WTC11 (cell line): Measurements from ENCODE around the gene MET.

Experiments used
- CREB1 ChIP-seq: sonication (generic); formaldehyde crosslinking; IDR thresholded peaks from 2 replicates; pipeline ENCODE4 v1.8.0; 2023; ENCODE audit warnings: mild to moderate bottlenecking, missing genetic modification reagents
- CREM ChIP-seq: sonication (generic); formaldehyde crosslinking; IDR thresholded peaks from 2 replicates; pipeline ENCODE4 v1.8.1; 2022; ENCODE audit warnings: mild to moderate bottlenecking, missing genetic modification reagents, moderate library complexity
- E2F1 ChIP-seq: sonication (generic); formaldehyde crosslinking; IDR thresholded peaks from 2 replicates; pipeline ENCODE4 v1.8.0; 2022; ENCODE audit warnings: mild to moderate bottlenecking, missing genetic modification reagents
- FOXK1 ChIP-seq: sonication (generic); formaldehyde crosslinking; IDR thresholded peaks from 2 replicates; pipeline ENCODE4 v1.8.0; 2022; ENCODE audit warnings: mild to moderate bottlenecking, moderate library complexity, missing genetic modification reagents
- GTF2I ChIP-seq: fragments of 250-450 bp; sonication (Bioruptor Pico); conservative IDR thresholded peaks from 2 replicates; pipeline ENCODE4 v1.4.0; 2021; ENCODE audit warnings: mild to moderate bottlenecking
- MAX ChIP-seq: sonication (generic); formaldehyde crosslinking; IDR thresholded peaks from 2 replicates; pipeline ENCODE4 v1.8.0; 2022; ENCODE audit warnings: mild to moderate bottlenecking, missing genetic modification reagents
- SP1 ChIP-seq: sonication (generic); formaldehyde crosslinking; conservative IDR thresholded peaks from 2 replicates; pipeline ENCODE4 v1.8.1; 2022; ENCODE audit warnings: missing genetic modification reagents
- ZNF138 ChIP-seq: sonication (generic); formaldehyde crosslinking; conservative IDR thresholded peaks from 2 replicates; pipeline ENCODE4 v1.8.1; 2022; ENCODE audit warnings: mild to moderate bottlenecking, moderate library complexity, missing genetic modification reagents
- ZNF263 ChIP-seq: sonication (generic); formaldehyde crosslinking; IDR thresholded peaks from 2 replicates; pipeline ENCODE4 v1.8.1; 2022; ENCODE audit warnings: low read depth, mild to moderate bottlenecking, moderate library complexity, missing genetic modification reagents
- ZNF512 ChIP-seq: sonication (generic); formaldehyde crosslinking; IDR thresholded peaks from 2 replicates; pipeline ENCODE4 v1.8.1; 2022; ENCODE audit warnings: missing genetic modification reagents, borderline replicate concordance
- TF ChIP-seq, protein P1 (sequence below): sonication (generic); formaldehyde crosslinking; IDR thresholded peaks from 2 replicates; pipeline ENCODE4 v1.8.0; 2023; ENCODE audit warnings: mild to moderate bottlenecking, missing genetic modification reagents
- TF ChIP-seq, protein P2 (sequence below): fragments of 200-600 bp; IDR thresholded peaks from 2 replicates; pipeline ENCODE4 v1.8.0; 2022; ENCODE audit warnings: antibody characterized with exemption
- TF ChIP-seq, protein P3 (sequence below): sonication (generic); formaldehyde crosslinking; IDR thresholded peaks from 2 replicates; pipeline ENCODE4 v1.8.1; 2023; ENCODE audit warnings: mild to moderate bottlenecking, missing genetic modification reagents

DNA sequence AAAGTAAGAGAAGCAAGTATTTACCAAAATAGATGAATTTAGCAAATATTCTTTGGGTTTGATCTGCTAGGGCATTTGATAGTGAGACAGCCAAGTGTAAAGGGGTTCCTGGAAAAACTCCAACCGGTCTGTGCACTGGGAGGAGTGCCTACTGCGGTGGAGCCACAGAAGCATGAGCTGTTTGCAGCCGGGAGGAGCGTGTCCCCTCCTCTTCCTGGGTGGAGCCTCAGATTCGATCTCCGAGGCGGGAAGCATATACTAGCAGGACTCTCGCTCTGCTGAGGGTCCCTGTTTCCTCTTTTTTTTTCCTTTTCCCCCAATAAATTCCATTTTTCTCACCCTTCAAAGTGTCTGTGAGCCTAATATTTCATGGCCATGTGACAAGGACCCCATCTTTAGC lies 45.1 kb upstream of the MET start:
- TF ChIP-seq, protein P1, sequence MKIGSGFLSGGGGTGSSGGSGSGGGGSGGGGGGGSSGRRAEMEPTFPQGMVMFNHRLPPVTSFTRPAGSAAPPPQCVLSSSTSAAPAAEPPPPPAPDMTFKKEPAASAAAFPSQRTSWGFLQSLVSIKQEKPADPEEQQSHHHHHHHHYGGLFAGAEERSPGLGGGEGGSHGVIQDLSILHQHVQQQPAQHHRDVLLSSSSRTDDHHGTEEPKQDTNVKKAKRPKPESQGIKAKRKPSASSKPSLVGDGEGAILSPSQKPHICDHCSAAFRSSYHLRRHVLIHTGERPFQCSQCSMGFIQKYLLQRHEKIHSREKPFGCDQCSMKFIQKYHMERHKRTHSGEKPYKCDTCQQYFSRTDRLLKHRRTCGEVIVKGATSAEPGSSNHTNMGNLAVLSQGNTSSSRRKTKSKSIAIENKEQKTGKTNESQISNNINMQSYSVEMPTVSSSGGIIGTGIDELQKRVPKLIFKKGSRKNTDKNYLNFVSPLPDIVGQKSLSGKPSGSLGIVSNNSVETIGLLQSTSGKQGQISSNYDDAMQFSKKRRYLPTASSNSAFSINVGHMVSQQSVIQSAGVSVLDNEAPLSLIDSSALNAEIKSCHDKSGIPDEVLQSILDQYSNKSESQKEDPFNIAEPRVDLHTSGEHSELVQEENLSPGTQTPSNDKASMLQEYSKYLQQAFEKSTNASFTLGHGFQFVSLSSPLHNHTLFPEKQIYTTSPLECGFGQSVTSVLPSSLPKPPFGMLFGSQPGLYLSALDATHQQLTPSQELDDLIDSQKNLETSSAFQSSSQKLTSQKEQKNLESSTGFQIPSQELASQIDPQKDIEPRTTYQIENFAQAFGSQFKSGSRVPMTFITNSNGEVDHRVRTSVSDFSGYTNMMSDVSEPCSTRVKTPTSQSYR (CRISPR knock-in tag): no peak
- TF ChIP-seq, protein P2, sequence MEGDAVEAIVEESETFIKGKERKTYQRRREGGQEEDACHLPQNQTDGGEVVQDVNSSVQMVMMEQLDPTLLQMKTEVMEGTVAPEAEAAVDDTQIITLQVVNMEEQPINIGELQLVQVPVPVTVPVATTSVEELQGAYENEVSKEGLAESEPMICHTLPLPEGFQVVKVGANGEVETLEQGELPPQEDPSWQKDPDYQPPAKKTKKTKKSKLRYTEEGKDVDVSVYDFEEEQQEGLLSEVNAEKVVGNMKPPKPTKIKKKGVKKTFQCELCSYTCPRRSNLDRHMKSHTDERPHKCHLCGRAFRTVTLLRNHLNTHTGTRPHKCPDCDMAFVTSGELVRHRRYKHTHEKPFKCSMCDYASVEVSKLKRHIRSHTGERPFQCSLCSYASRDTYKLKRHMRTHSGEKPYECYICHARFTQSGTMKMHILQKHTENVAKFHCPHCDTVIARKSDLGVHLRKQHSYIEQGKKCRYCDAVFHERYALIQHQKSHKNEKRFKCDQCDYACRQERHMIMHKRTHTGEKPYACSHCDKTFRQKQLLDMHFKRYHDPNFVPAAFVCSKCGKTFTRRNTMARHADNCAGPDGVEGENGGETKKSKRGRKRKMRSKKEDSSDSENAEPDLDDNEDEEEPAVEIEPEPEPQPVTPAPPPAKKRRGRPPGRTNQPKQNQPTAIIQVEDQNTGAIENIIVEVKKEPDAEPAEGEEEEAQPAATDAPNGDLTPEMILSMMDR: no peak
- TF ChIP-seq SP1 (no peak), ZNF263 (CRISPR knock-in tag) (no peak), ZNF138 (CRISPR knock-in tag) (no peak), MAX (CRISPR knock-in tag) (no peak), E2F1 (CRISPR knock-in tag) (no peak), CREB1 (CRISPR knock-in tag) (no peak), FOXK1 (CRISPR knock-in tag) (no peak), CREM (CRISPR knock-in tag) (no peak), ZNF512 (no peak), GTF2I (no peak)
- TF ChIP-seq, protein P3, sequence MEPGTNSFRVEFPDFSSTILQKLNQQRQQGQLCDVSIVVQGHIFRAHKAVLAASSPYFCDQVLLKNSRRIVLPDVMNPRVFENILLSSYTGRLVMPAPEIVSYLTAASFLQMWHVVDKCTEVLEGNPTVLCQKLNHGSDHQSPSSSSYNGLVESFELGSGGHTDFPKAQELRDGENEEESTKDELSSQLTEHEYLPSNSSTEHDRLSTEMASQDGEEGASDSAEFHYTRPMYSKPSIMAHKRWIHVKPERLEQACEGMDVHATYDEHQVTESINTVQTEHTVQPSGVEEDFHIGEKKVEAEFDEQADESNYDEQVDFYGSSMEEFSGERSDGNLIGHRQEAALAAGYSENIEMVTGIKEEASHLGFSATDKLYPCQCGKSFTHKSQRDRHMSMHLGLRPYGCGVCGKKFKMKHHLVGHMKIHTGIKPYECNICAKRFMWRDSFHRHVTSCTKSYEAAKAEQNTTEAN: no peak
